ENCODE data around the gene MSRB1. TPM values are rescaled to one million over a fixed set of nuclear protein-coding genes. Genes with fewer than 3 reads are reported as not detected.

MSRB1 gene
- total and polyA plus RNA-seq, 9 of the 15 experiments (the other 6 are each of a cell fraction or from before 2014, with no cell fraction given) = 5.4 to 33.7 (median 25.7) TPM

- TF ChIP-seq ARID3B (CRISPR knock-in tag; IDR thresholded peaks at IDR 0.05; ENCODE audit: borderline replicate concordance) = no peak
- no peak for TF ChIP-seq KLF1 (tag; IDR thresholded peaks at IDR 0.05)
- TF ChIP-seq POLR2AphosphoS5 (IDR thresholded peaks at IDR 0.05; ENCODE audit: control insufficient read depth, insufficient read depth, low read depth, low read length) = no peak
- TF ChIP-seq ARID3A (IDR thresholded peaks at IDR 0.05; ENCODE audit: borderline replicate concordance, low read depth, low read length) = no peak
- TF ChIP-seq HOMEZ (CRISPR knock-in tag; IDR thresholded peaks at IDR 0.05) = no peak
- TF ChIP-seq FOXM1 (IDR thresholded peaks at IDR 0.05; ENCODE audit: low read depth) = no peak
- no peak for TF ChIP-seq FOXM1 (CRISPR knock-in tag; IDR thresholded peaks at IDR 0.05; ENCODE audit: low read depth)
- 0 out of 2 replicates have a peak, but pooled peaks have one; percentile 50 for TF ChIP-seq SAFB (IDR thresholded peaks at IDR 0.05; ENCODE audit: borderline replicate concordance, low read depth, low read length)
- TF ChIP-seq SRSF3 (IDR thresholded peaks at IDR 0.05; ENCODE audit: insufficient read depth, low read length) = no peak
- no peak for TF ChIP-seq SRSF7 (optimal IDR thresholded peaks at IDR 0.05; ENCODE audit: low read depth, low read length)
- no peak for TF ChIP-seq EP300 (IDR thresholded peaks at IDR 0.05; ENCODE audit: low read length)
- TF ChIP-seq ZNF146 (CRISPR knock-in tag; IDR thresholded peaks at IDR 0.05; ENCODE audit: unreplicated experiment) = no peak
- TF ChIP-seq GTF2A2 (tag; IDR thresholded peaks at IDR 0.05) = no peak
- no peak for TF ChIP-seq ELK3 (CRISPR knock-in tag; IDR thresholded peaks at IDR 0.05)
- TF ChIP-seq IRF9 (tag; IDR thresholded peaks at IDR 0.05) = no peak
- TF ChIP-seq E2F8 (IDR thresholded peaks at IDR 0.05; ENCODE audit: low read depth, partially characterized antibody) = no peak
Measured at GRCh38 chr16:1991948-1992703, 49.1 kb upstream of the MSRB1 start (continued).
